GM23338 (cell line): Measurements from ENCODE around the gene OR10G7. TPM values are rescaled to one million over a fixed set of nuclear protein-coding genes. Genes with fewer than 3 reads are reported as not detected.

Experiments used
- ATAC-seq: fragments of 200-7000 bp; cut with Tn5 transposase; 3 replicates; pipeline ENCODE4 v1.9.1; 2020
- DNase-seq: peaks from one replicate; pipeline ENCODE4 v3.0.0-alpha.2; 2015; ENCODE audit warnings: low spot score
- H2AFZ ChIP-seq: fragments of 200-600 bp; sonication (generic); 2 replicates; pipeline ENCODE4 v1.8.0; 2016; ENCODE audit warnings: antibody characterized with exemption, mild to moderate bottlenecking, moderate library complexity
- H3F3A ChIP-seq: fragments of 200-600 bp; sonication (generic); replicated peaks from 2 replicates; pipeline ENCODE4 v1.8.0; 2017; ENCODE audit warnings: antibody characterized with exemption, mixed run types, low read depth
- H3K27ac ChIP-seq: fragments of 200-600 bp; sonication (generic); 2 replicates; pipeline ENCODE4 v1.6.1; 2016; ENCODE audit warnings: low read depth
- H3K27me3 ChIP-seq: fragments of 200-600 bp; sonication (generic); 2 replicates; pipeline ENCODE4 v1.8.0; 2016; ENCODE audit warnings: mild to moderate bottlenecking, mixed run types, moderate library complexity; ENCODE audit not compliant: insufficient read depth
- H3K36me3 ChIP-seq: fragments of 200-600 bp; sonication (generic); 2 replicates; pipeline ENCODE4 v1.8.0; 2016; ENCODE audit warnings: mild to moderate bottlenecking; ENCODE audit not compliant: insufficient read depth
- H3K4me1 ChIP-seq: fragments of 200-600 bp; sonication (generic); 2 replicates; pipeline ENCODE4 v1.8.0; 2016; ENCODE audit warnings: mild to moderate bottlenecking, moderate library complexity; ENCODE audit not compliant: insufficient read depth
- H3K4me2 ChIP-seq: fragments of 200-600 bp; sonication (generic); 2 replicates; pipeline ENCODE4 v1.7.1; 2017; ENCODE audit warnings: mixed run types
- H3K4me3 ChIP-seq: fragments of 200-600 bp; sonication (generic); 2 replicates; pipeline ENCODE4 v1.6.1; 2016; ENCODE audit warnings: mixed run types
- H3K79me2 ChIP-seq: fragments of 200-600 bp; sonication (generic); replicated peaks from 2 replicates; pipeline ENCODE4 v1.8.0; 2017; ENCODE audit warnings: mild to moderate bottlenecking; ENCODE audit not compliant: insufficient read depth
- H3K9me2 ChIP-seq: fragments of 200-600 bp; sonication (generic); 2 replicates; pipeline ENCODE4 v1.8.0; 2017; ENCODE audit not compliant: insufficient read depth
- H4K20me1 ChIP-seq: fragments of 200-600 bp; sonication (generic); replicated peaks from 2 replicates; pipeline ENCODE4 v1.8.0; 2017; ENCODE audit warnings: mild to moderate bottlenecking; ENCODE audit not compliant: insufficient read depth
- H3K27ac Mint-ChIP-seq: 2 replicates; pipeline ENCODE4 v1.8.0; 2020; ENCODE audit warnings: inconsistent platforms, mild to moderate bottlenecking, moderate library complexity, mixed read lengths
- H3K27me3 Mint-ChIP-seq: 3 replicates; pipeline ENCODE4 v1.8.0; 2022; ENCODE audit warnings: low read depth, mild to moderate bottlenecking, moderate library complexity, mixed read lengths, inconsistent platforms; ENCODE audit not compliant: insufficient read depth, poor library complexity
- H3K36me3 Mint-ChIP-seq: 3 replicates; pipeline ENCODE4 v1.8.0; 2021; ENCODE audit warnings: low read depth, mild to moderate bottlenecking, inconsistent platforms, moderate library complexity, mixed read lengths
- H3K4me1 Mint-ChIP-seq: 3 replicates; pipeline ENCODE4 v1.8.0; 2020; ENCODE audit warnings: mild to moderate bottlenecking, inconsistent platforms, mixed read lengths
- H3K4me3 Mint-ChIP-seq: 3 replicates; pipeline ENCODE4 v1.8.0; 2021; ENCODE audit warnings: moderate library complexity, mild to moderate bottlenecking, inconsistent platforms, mixed read lengths
- H3K9me3 Mint-ChIP-seq: 3 replicates; pipeline ENCODE4 v1.8.0; 2020; ENCODE audit warnings: moderate library complexity, mild to moderate bottlenecking, inconsistent platforms, mixed read lengths
- CREB1 ChIP-seq: fragments of 250-450 bp; sonication (Bioruptor Pico); IDR thresholded peaks from 2 replicates; pipeline ENCODE4 v1.5.0; 2020; ENCODE audit warnings: low read depth, mild to moderate bottlenecking, moderate library complexity
- EZH2 ChIP-seq: fragments of 200-600 bp; sonication (generic); IDR thresholded peaks from one replicate; pipeline ENCODE4 v1.8.0; 2017; ENCODE audit warnings: antibody characterized with exemption, mild to moderate bottlenecking, low read depth; ENCODE audit not compliant: unreplicated experiment
- EZH2phosphoT487 ChIP-seq: fragments of 200-600 bp; sonication (generic); IDR thresholded peaks from one replicate; pipeline ENCODE4 v1.8.1; 2018; ENCODE audit warnings: antibody characterized with exemption; ENCODE audit not compliant: unreplicated experiment
- JUNB ChIP-seq: IDR thresholded peaks from one replicate; pipeline ENCODE4 v1.6.1; 2016; ENCODE audit warnings: antibody characterized with exemption; ENCODE audit not compliant: unreplicated experiment
- NANOG ChIP-seq: IDR thresholded peaks from 2 replicates; pipeline ENCODE4 v1.6.1; 2016; ENCODE audit warnings: antibody characterized with exemption, borderline replicate concordance
- POLR2AphosphoS5 ChIP-seq: IDR thresholded peaks from 2 replicates; pipeline ENCODE4 v1.6.1; 2016; ENCODE audit warnings: antibody characterized with exemption, low read depth
- REST ChIP-seq: IDR thresholded peaks from one replicate; pipeline ENCODE4 v1.6.1; 2018; ENCODE audit warnings: antibody characterized with exemption; ENCODE audit not compliant: unreplicated experiment
- STAT1 ChIP-seq: IDR thresholded peaks from one replicate; pipeline ENCODE4 v1.6.1; 2016; ENCODE audit warnings: antibody characterized with exemption; ENCODE audit not compliant: unreplicated experiment
- ZNF114 ChIP-seq: fragments of 250-450 bp; sonication (Bioruptor Pico); IDR thresholded peaks from 2 replicates; pipeline ENCODE4 v1.5.0; 2020; ENCODE audit warnings: mild to moderate bottlenecking, moderate library complexity
- ZNF331 ChIP-seq: fragments of 250-450 bp; sonication (Bioruptor Pico); IDR thresholded peaks from 2 replicates; pipeline ENCODE4 v1.5.0; 2020; ENCODE audit warnings: low read depth, mild to moderate bottlenecking, moderate library complexity
- ZNF462 ChIP-seq: fragments of 250-450 bp; sonication (Bioruptor Pico); IDR thresholded peaks from 2 replicates; pipeline ENCODE4 v1.5.0; 2020; ENCODE audit warnings: mild to moderate bottlenecking, moderate library complexity
- polyA plus RNA-seq: library from polyadenylated mRNA; unstranded; fragments of >200 nt; fragmentation: Nextera tagmentation; extraction: Ambion mirVana; gene quantifications from 2 replicates; pipeline ENCODE4 v1.2.1, GENCODE V29; 2016
- total RNA-seq: library from RNA; depleted of rRNA; stranded (reverse); fragments of >200 nt; shearing (Covaris generic); gene quantifications from 2 replicates; pipeline ENCODE4 v1.2.3, GENCODE V29; 2014
- TF ChIP-seq, protein P1 (sequence below): IDR thresholded peaks from 2 replicates; pipeline ENCODE4 v1.6.1; 2016; ENCODE audit warnings: antibody characterized with exemption
- TF ChIP-seq, protein P2 (sequence below), 2 experiments: fragments of 200-600 bp in 1 of 2; sonication (generic) in 1 of 2; conservative IDR thresholded peaks; 2 replicates each; pipeline versions ENCODE4 v1.5.1 to v1.6.1; 2016 to 2017; ENCODE audit warnings: antibody characterized with exemption in 2 of 2, low read depth in 2 of 2, mild to moderate bottlenecking in 2 of 2, moderate library complexity in 1 of 2

The OR10G7 gene
- total and polyA plus RNA-seq, 2 experiments from 2014 or later: not detected

DNA sequence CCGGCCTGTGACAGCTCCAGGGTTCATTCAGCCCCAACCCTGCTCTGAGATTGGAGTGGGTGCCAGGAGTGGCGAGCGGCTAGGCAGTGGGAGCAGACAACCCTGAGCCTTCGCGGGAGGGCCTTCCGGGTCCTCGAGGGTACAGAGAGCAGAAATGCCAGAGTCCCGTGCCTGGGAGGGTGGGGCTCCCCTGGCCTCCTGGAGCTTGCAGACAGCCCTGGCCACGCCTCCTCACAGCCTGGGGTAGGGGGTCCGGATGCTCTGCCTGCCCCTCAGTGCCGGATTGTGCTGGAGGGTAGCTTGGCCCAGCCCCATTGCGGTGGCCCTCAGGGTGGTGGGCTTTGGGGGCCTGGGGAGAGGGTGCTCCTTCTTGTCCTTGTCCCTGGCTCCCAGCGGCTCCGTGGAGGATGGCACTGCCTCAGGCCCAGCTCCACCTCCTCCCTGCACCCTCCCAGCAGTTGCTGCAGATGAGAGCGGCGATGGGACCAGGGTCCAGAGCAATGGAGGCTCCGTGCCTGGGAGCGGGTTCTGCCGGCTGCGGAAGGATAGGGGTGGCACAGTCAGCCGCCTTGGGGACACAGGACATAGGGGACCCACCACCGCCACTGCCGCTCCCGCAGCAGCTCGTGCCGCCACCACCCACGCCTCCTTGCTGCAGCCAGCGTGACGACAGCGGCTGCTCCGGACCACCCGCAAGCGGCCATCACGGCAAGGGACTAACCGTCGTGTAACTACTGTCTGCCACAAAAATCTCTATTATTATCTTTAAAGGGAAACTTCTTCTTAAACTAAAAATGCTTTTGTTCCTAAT, 34.9 kb upstream of the OR10G7 start:
- no peak overlapping the region for H3K27ac ChIP-seq
- H3K27me3 ChIP-seq: no peaks in the 10 kb centered on the region
- no peaks in the 10 kb centered on the region for H3K36me3 ChIP-seq
- TF ChIP-seq NANOG (no peak), REST (no peak), ZNF114 (no peak), EZH2phosphoT487 (no peak), CREB1 (CRISPR knock-in tag) (no peak), EZH2 (no peak), POLR2AphosphoS5 (no peak), JUNB (no peak), ZNF462 (CRISPR knock-in tag) (no peak), STAT1 (no peak), ZNF331 (CRISPR knock-in tag) (no peak)
- TF ChIP-seq, protein P1, sequence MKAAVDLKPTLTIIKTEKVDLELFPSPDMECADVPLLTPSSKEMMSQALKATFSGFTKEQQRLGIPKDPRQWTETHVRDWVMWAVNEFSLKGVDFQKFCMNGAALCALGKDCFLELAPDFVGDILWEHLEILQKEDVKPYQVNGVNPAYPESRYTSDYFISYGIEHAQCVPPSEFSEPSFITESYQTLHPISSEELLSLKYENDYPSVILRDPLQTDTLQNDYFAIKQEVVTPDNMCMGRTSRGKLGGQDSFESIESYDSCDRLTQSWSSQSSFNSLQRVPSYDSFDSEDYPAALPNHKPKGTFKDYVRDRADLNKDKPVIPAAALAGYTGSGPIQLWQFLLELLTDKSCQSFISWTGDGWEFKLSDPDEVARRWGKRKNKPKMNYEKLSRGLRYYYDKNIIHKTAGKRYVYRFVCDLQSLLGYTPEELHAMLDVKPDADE: no peak
- TF ChIP-seq, protein P2, sequence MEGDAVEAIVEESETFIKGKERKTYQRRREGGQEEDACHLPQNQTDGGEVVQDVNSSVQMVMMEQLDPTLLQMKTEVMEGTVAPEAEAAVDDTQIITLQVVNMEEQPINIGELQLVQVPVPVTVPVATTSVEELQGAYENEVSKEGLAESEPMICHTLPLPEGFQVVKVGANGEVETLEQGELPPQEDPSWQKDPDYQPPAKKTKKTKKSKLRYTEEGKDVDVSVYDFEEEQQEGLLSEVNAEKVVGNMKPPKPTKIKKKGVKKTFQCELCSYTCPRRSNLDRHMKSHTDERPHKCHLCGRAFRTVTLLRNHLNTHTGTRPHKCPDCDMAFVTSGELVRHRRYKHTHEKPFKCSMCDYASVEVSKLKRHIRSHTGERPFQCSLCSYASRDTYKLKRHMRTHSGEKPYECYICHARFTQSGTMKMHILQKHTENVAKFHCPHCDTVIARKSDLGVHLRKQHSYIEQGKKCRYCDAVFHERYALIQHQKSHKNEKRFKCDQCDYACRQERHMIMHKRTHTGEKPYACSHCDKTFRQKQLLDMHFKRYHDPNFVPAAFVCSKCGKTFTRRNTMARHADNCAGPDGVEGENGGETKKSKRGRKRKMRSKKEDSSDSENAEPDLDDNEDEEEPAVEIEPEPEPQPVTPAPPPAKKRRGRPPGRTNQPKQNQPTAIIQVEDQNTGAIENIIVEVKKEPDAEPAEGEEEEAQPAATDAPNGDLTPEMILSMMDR (conservative IDR thresholded peaks at IDR 0.05; ENCODE audit: low read depth in 2 of 2): no peak
- ATAC-seq: peak; percentile 83
- no peaks in the 10 kb centered on the region for H3F3A ChIP-seq
- peak; percentile 60 for DNase-seq
- H3K4me3 ChIP-seq: peak overlapping the region; percentile 76
- H2AFZ ChIP-seq: peak overlapping the region; percentile 87
- H3K36me3 Mint-ChIP-seq: no peaks in the 10 kb centered on the region; the same call in 2 of the 3 replicates
- H3K27me3 Mint-ChIP-seq: peaks cover 2% of the 10 kb centered on the region
- H3K4me2 ChIP-seq: peak overlapping the region; percentile 72
- no peaks in the 10 kb centered on the region for H3K9me2 ChIP-seq
- no peaks in the 10 kb centered on the region; the same call in 1 of the 2 replicates for H4K20me1 ChIP-seq
- no peaks in the 10 kb centered on the region for H3K9me3 Mint-ChIP-seq
- H3K79me2 ChIP-seq: no peaks in the 10 kb centered on the region
- H3K4me1 Mint-ChIP-seq: peaks cover 8% of the 10 kb centered on the region
- peaks cover 5% of the 10 kb centered on the region; the same call in 1 of the 2 replicates for H3K4me1 ChIP-seq
- H3K27ac Mint-ChIP-seq: no peak overlapping the region
- peak overlapping the region; percentile 57; the same call in 2 of the 3 replicates for H3K4me3 Mint-ChIP-seq
